Mucosa of rectum (tissue), 2 donors: Measurements from ENCODE around the gene FGF18.
"Not testable (repeated sequence)": the region's sequence is repeated elsewhere in the genome, so short reads cannot be mapped to it uniquely, and the experiment has no call there.

Experiments
- H3K27ac ChIP-seq, 2 donors: one replicate each; pipeline ENCODE4 v1.7.0; 2013; ENCODE audit warnings: inconsistent platforms in 2 of 2, low read depth in 2 of 2, low read length in 2 of 2
- H3K27me3 ChIP-seq, 2 donors: one replicate each; pipeline ENCODE4 v1.7.0; 2013; ENCODE audit warnings: low read length in 2 of 2; ENCODE audit not compliant: control insufficient read depth in 2 of 2, insufficient read depth in 2 of 2
- H3K36me3 ChIP-seq, 2 donors: one replicate each; pipeline ENCODE4 v1.7.0; 2013; ENCODE audit warnings: low read length in 2 of 2; ENCODE audit not compliant: control insufficient read depth in 2 of 2, insufficient read depth in 2 of 2
- H3K4me1 ChIP-seq, 2 donors: one replicate each; pipeline ENCODE4 v1.7.0; 2013; ENCODE audit warnings: low read length in 2 of 2, mild to moderate bottlenecking in 1 of 2; ENCODE audit not compliant: control insufficient read depth in 2 of 2, insufficient read depth in 2 of 2
- H3K4me3 ChIP-seq, 2 donors: one replicate each; pipeline ENCODE4 v1.7.0; 2013; ENCODE audit warnings: low read length in 2 of 2
- H3K9ac ChIP-seq, 2 donors: one replicate each; pipeline ENCODE4 v1.7.0; 2013; ENCODE audit warnings: low read length in 2 of 2, low read depth in 1 of 2, mild to moderate bottlenecking in 1 of 2
- H3K9me3 ChIP-seq, 2 donors: one replicate each; pipeline ENCODE4 v1.7.0; 2013; ENCODE audit warnings: low read length in 2 of 2; ENCODE audit not compliant: control insufficient read depth in 2 of 2
- donor health status: healthy.
- donor health status: Normal muscosa, but diverticular disease.

FGF18 gene

GRCh38 chr5:171387970-171388815 lies 31.3 kb upstream of the FGF18 start:
- Histone ChIP-seq H3K27ac (peak overlapping the region; percentile 90 to 93), H3K9me3 (no peaks in the 10 kb centered on the region), H3K9ac (peak overlapping the region; percentile 80 to 83), H3K36me3 (peaks cover 17 to 30% of the 10 kb centered on the region in 2 donors), H3K27me3 (no peaks in the 10 kb centered on the region), H3K4me1 (peaks cover 21 to 31% of the 10 kb centered on the region in 2 donors), H3K4me3 (peak overlapping the region; percentile 90 to 99)

DNA sequence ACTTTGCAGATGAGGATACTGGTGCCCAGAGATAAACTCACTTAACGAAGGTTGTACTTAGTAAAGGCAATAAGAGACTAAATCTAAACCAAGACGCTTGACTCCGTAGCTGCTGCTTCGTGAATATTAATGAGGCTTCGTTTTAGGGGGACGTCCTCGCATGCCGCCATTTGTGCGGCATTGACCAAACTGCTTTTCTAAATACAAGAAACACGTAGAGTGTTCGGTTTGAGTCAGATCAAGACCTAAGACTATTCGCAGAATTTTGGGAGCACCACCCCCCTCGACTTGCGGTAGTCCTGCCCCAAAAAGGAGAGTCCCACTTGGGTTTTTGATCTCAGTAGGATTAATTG lies 30.7 kb upstream of the FGF18 start:
- no peak overlapping the region for H3K27ac ChIP-seq
- H3K27me3 ChIP-seq, result no peaks in the 10 kb centered on the region
- H3K4me3 ChIP-seq, result peak overlapping the region; percentile 90 to 99
- peaks cover 22 to 36% of the 10 kb centered on the region in 2 donors for H3K36me3 ChIP-seq
- peaks cover 21 to 31% of the 10 kb centered on the region in 2 donors for H3K4me1 ChIP-seq
- H3K9ac ChIP-seq, result peak overlapping the region; percentile 52 to 83
- no peaks in the 10 kb centered on the region for H3K9me3 ChIP-seq

GRCh38 chr5:171390883-171391677 lies 28.4 kb upstream of the FGF18 start:
- Histone ChIP-seq H3K27ac (no peak overlapping the region), H3K4me1 (peaks cover 21 to 31% of the 10 kb centered on the region in 2 donors), H3K4me3 (peak overlapping the region in 1 of 2 donors; percentile 99), H3K36me3 (peaks cover 40 to 48% of the 10 kb centered on the region in 2 donors), H3K9ac (no peak overlapping the region), H3K9me3 (no peaks in the 10 kb centered on the region), H3K27me3 (no peaks in the 10 kb centered on the region)

GRCh38 chr5:171391996-171392577 lies 27.4 kb upstream of the FGF18 start:
- H3K4me1 ChIP-seq, result peaks cover 19 to 25% of the 10 kb centered on the region in 2 donors
- no peaks in the 10 kb centered on the region for H3K27me3 ChIP-seq
- H3K9ac ChIP-seq, result no peak overlapping the region
- H3K27ac ChIP-seq, result no peak overlapping the region
- peaks cover 47 to 57% of the 10 kb centered on the region in 2 donors for H3K36me3 ChIP-seq
- H3K4me3 ChIP-seq, result no peak overlapping the region
- no peaks in the 10 kb centered on the region for H3K9me3 ChIP-seq

GRCh38 chr5:171392585-171393159 lies 26.8 kb upstream of the FGF18 start:
- Histone ChIP-seq H3K4me3 (no peak overlapping the region), H3K4me1 (peaks cover 19 to 25% of the 10 kb centered on the region in 2 donors), H3K9ac (no peak overlapping the region), H3K27ac (no peak overlapping the region), H3K9me3 (no peaks in the 10 kb centered on the region), H3K36me3 (peaks cover 50 to 59% of the 10 kb centered on the region in 2 donors), H3K27me3 (no peaks in the 10 kb centered on the region)

- H3K27me3 ChIP-seq, result no peaks in the 10 kb centered on the region
- no peak overlapping the region for H3K9ac ChIP-seq
- H3K36me3 ChIP-seq, result peaks cover 55 to 71% of the 10 kb centered on the region in 2 donors
- H3K4me3 ChIP-seq, result no peak overlapping the region
- no peaks in the 10 kb centered on the region for H3K9me3 ChIP-seq
- H3K4me1 ChIP-seq, result peaks cover 7 to 10% of the 10 kb centered on the region in 2 donors
- no peak overlapping the region for H3K27ac ChIP-seq
Observed at GRCh38 chr5:171395042-171395441, 24.4 kb upstream of the FGF18 start.

DNA sequence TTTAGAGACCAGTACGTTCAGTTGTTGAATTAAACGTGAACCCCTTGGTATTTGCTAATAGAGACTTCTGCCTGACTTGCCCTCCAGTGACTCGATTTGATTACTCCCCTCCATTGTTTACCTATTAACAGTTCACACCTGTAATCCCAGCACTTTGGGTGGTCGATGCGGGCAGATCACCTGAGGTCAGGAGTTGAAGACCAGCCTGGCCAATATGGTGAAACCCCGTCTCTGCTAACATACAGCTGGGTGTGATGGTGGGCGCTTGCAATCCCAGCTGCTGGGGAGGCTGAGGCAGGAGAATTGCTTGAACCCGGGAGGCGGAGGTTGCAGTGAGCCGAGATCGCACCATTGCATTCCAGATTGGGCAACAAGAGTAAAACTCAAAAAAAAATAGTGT lies 22.9 kb upstream of the FGF18 start:
- peaks cover 60 to 72% of the 10 kb centered on the region in 2 donors for H3K36me3 ChIP-seq
- not testable (repeated sequence) for H3K4me3 ChIP-seq, H3K9ac ChIP-seq, H3K27ac ChIP-seq, H3K27me3 ChIP-seq, H3K4me1 ChIP-seq, H3K9me3 ChIP-seq

- Histone ChIP-seq H3K9me3 (no peaks in the 10 kb centered on the region), H3K27me3 (no peaks in the 10 kb centered on the region), H3K4me3 (no peak overlapping the region), H3K27ac (no peak overlapping the region), H3K4me1 (no peaks in the 10 kb centered on the region), H3K9ac (no peak overlapping the region), H3K36me3 (peaks cover 63 to 69% of the 10 kb centered on the region in 2 donors)
Observed at GRCh38 chr5:171397190-171397589, 22.3 kb upstream of the FGF18 start.

- H3K27me3 ChIP-seq, result no peaks in the 10 kb centered on the region
- H3K27ac ChIP-seq, result no peak overlapping the region
- no peak overlapping the region for H3K4me3 ChIP-seq
- no peaks in the 10 kb centered on the region for H3K9me3 ChIP-seq
- H3K4me1 ChIP-seq, result no peaks in the 10 kb centered on the region
- H3K36me3 ChIP-seq, result peaks cover 62 to 65% of the 10 kb centered on the region in 2 donors
- H3K9ac ChIP-seq, result no peak overlapping the region
Observed at GRCh38 chr5:171397599-171397998, 21.8 kb upstream of the FGF18 start.
